Activated CD4-positive, alpha-beta T cell treated with anti-CD3 and anti-CD28 coated beads, Interleukin-2, amount 50 U/mL, for 1 hour (primary cell): ENCODE measurements around the gene CFAP70.
"Not testable (repeated sequence)": the region's sequence is repeated elsewhere in the genome, so short reads cannot be mapped to it uniquely, and the experiment has no call there.

ENCODE experiments used
- DNase-seq: peaks from one replicate; pipeline ENCODE4 v3.0.0-alpha.2; 2020

Gene CFAP70

GRCh38 chr10:73358331-73359279, at the start of gene CFAP70:
CFAP70 (minus strand) TSS chr10:73358864; CDS start chr10:73354796, 4,068 bp downstream.
- peak; percentile 90 for DNase-seq

GRCh38 chr10:73408061-73408460, 49.4 kb upstream of the CFAP70 start:
- no peak for DNase-seq

- DNase-seq: no peak
These were observed 48.8 kb upstream of the CFAP70 start for GRCh38 chr10:73407495-73407894.

- no peak for DNase-seq
These were observed 48.2 kb upstream of the CFAP70 start for GRCh38 chr10:73406846-73407245.

GRCh38 chr10:73405556-73405955, 46.9 kb upstream of the CFAP70 start:
- DNase-seq: no peak

- no peak for DNase-seq
These were observed 46.0 kb upstream of the CFAP70 start for GRCh38 chr10:73404690-73405089.

- no peak for DNase-seq
These were observed 43.0 kb upstream of the CFAP70 start for GRCh38 chr10:73401636-73402035.

GRCh38 chr10:73399063-73399462, 40.4 kb upstream of the CFAP70 start:
- no peak for DNase-seq

GRCh38 chr10:73398024-73398423, 39.4 kb upstream of the CFAP70 start:
- no peak for DNase-seq

GRCh38 chr10:73394325-73394724, 35.7 kb upstream of the CFAP70 start:
- not testable (repeated sequence) for DNase-seq

- no peak for DNase-seq
These were observed 29.6 kb upstream of the CFAP70 start for GRCh38 chr10:73388228-73388627.

GRCh38 chr10:73386583-73386982, 27.9 kb upstream of the CFAP70 start:
- no peak for DNase-seq

GRCh38 chr10:73379064-73379748, 20.5 kb upstream of the CFAP70 start:
- DNase-seq: no peak

- DNase-seq: no peak
These were observed 18.0 kb upstream of the CFAP70 start for GRCh38 chr10:73376679-73377078.

- no peak for DNase-seq
These were observed 9.6 kb upstream of the CFAP70 start for GRCh38 chr10:73368238-73368637.

- DNase-seq: no peak
These were observed 8.0 kb upstream of the CFAP70 start for GRCh38 chr10:73366381-73367298.

GRCh38 chr10:73364964-73365363, 6.3 kb upstream of the CFAP70 start:
- DNase-seq: no peak

- no peak for DNase-seq
These were observed 828 bp upstream of the CFAP70 start for GRCh38 chr10:73359492-73359891.

GRCh38 chr10:73357821-73358220, 843 bp downstream of the CFAP70 start:
- DNase-seq: no peak

GRCh38 chr10:73357166-73357565, 1.5 kb downstream of the CFAP70 start:
- no peak for DNase-seq

GRCh38 chr10:73344269-73344668, 14.4 kb downstream of the CFAP70 start:
- no peak for DNase-seq

GRCh38 chr10:73340121-73340520, 18.5 kb downstream of the CFAP70 start:
- no peak for DNase-seq

GRCh38 chr10:73339436-73339835, 19.2 kb downstream of the CFAP70 start:
- no peak for DNase-seq
